HG03097 (cell line): ENCODE measurements around the gene EIF2AK2.

ENCODE experiments used
- ATAC-seq: cut with Tn5 transposase; IDR thresholded peaks from one replicate; pipeline ENCODE4 v1.9.1; 2021; ENCODE audit not compliant: unreplicated experiment, low FRiP score

The EIF2AK2 gene

GRCh38 chr2:37105150-37105549 lies 51.6 kb downstream of the EIF2AK2 start:
- no peak for ATAC-seq

- no peak for ATAC-seq
Measured at GRCh38 chr2:37104178-37104577, 52.6 kb downstream of the EIF2AK2 start.

DNA sequence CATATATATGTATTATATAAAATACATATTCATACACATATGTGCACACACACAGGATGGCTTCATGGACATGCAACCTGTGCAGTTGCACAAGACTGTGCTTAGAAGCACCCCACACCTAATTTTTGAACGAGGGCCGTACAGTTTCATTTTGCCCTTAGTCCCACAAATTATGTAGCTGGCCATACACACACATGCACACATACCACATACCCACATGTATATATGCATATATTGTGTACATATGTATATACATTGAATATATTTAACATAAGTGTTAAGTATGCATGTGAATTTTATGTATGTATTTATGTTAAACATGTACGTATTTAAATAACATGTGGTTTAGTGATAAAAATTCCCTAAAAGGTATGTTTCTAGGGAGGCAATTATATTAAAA lies 54.2 kb downstream of the EIF2AK2 start:
- ATAC-seq, result no peak

GRCh38 chr2:37100054-37100453 lies 56.7 kb downstream of the EIF2AK2 start:
- no peak for ATAC-seq

DNA sequence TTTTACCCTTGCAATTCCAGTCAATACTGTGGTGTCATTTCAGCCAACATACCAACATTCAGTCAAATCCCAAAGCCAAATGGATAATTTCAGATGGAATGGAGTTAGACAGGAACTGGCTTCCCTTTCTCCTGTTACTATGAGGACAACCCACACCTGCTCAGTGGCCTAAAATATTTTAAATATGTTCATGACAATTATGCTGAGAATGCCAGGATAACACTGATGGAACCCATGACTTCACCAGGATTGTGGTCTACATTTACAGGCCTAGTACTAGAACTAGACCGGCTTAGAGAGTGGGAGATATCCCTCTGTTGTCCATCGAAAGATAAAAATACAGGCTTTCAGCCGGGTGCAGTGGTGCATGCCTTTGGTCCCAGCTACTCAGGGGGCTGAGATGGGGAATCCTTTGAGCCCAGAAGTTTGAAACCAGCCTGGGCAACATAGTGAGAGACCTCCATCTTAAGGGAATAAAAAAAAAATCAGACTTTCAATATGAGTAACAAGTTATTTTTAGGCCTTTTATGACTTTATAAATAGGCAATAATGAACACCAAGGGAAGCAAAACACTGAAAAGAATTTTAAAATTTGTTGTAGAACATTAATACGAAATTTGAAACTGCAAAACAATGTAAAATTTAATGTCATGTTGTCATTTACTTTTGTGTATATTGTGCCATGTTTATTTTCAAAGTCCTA lies 58.2 kb downstream of the EIF2AK2 start:
- no peak for ATAC-seq

- ATAC-seq, result no peak
Measured at GRCh38 chr2:37096568-37096967, 60.2 kb downstream of the EIF2AK2 start.

GRCh38 chr2:37091873-37092272 lies 64.9 kb downstream of the EIF2AK2 start:
- peak; percentile 39 for ATAC-seq

- peak; percentile 76 for ATAC-seq
Measured at GRCh38 chr2:37090019-37090477, 66.7 kb downstream of the EIF2AK2 start.

DNA sequence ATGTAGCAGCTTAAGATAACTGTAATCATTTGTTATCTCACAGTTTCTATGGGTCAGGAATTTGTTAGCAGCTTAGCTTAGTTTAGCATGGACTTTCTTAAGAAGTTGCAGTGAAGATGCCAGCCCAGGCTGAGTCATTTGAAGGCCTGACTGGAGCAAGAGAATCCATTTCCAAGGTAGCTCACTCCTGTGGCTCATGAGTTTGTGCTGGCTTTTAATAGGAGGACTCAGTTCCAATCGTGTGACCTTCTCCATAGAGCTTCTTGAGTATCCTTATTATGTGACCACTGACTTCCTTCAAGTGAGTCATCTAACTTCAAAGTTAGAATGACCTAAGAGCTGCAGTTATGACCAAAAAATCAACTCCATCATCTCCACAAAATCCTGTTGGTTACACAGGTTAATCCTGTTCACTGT lies 71.0 kb downstream of the EIF2AK2 start:
- ATAC-seq, result no peak

DNA sequence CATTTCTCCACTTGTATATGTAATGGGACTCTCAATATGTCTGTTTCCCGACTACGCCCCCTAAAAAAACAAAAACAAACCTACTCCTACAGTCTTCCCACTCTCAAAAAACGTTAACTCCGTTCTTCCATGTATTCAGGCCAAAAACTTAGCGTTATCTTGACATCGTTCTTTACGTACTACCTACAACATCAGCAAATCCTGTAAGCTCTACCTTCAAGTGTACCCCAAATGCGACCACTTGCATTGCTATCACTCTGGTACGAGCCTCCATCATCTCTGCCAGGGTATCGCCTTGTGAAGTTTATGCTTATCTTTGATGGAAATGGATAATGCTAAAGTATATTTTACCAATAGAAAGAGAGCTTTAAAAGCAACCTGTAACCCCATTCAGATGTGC lies 72.0 kb downstream of the EIF2AK2 start:
- ATAC-seq, result no peak

GRCh38 chr2:37083873-37084794 lies 72.6 kb downstream of the EIF2AK2 start, which contains the start of the genes GPATCH11 and HEATR5B:
TSS of gene GPATCH11 (plus strand) at chr2:37084518. CDS start at chr2:37088382, 3,864 bp downstream.
TSS of gene HEATR5B (minus strand) at chr2:37084372. CDS start at chr2:37083414, 958 bp downstream.
- ATAC-seq, result peak; percentile 71

GRCh38 chr2:37080689-37081088 lies 76.1 kb downstream of the EIF2AK2 start:
- no peak for ATAC-seq

DNA sequence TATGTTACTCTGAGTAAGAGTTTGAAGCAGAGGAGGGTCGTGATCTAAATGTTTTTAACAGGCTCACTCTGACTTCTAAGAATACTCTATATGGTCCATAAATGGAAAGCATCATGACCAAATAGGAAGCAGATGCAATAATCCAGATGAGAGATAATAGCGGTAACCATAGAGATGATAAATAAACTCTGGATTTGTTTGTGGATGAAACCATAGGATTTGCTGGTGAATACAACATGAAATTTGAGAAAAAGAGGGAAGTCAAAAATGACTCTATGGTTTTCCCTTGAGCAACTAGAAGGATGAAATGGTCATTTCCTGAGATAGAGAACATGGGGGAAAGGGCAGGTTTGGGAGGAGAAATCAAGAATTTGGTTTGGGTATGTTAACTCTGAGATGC lies 76.5 kb downstream of the EIF2AK2 start:
- ATAC-seq, result no peak

DNA sequence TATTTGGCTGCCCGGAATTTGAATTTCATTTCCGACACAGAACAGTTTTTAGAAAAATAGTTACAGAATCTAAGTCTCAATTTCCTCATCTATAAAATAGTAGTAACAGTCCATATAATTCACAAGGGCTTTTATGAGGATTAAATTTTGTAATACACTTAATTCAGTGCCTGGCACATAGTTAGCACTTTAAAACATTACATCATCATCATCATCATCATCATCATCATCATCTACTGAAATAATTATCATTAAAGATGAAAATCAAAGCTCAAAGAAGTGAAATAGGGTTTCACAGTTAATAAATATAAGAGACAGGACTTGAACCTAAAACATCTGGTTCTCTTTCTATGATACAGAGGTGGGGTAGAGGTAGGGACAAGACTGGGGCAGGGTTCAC lies 85.8 kb downstream of the EIF2AK2 start:
- no peak for ATAC-seq

DNA sequence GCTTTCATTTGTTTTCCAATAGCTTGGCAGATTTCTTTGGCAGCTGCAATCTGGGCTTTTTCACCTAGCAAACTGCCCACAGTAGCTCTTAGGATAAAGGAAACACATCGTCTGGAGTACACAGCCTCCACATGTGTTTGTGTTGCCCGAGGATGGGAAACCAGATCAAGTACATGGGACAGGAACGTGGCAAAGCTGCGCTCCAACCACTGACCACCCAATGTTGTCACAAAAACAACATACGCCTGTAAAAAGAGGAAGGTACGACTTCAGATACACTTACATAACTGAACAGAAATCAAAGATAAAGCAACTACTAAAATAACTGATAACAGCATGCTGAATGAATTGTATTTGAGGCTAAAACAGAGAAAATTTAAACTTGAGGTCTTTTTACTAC lies 88.1 kb downstream of the EIF2AK2 start:
- no peak for ATAC-seq

DNA sequence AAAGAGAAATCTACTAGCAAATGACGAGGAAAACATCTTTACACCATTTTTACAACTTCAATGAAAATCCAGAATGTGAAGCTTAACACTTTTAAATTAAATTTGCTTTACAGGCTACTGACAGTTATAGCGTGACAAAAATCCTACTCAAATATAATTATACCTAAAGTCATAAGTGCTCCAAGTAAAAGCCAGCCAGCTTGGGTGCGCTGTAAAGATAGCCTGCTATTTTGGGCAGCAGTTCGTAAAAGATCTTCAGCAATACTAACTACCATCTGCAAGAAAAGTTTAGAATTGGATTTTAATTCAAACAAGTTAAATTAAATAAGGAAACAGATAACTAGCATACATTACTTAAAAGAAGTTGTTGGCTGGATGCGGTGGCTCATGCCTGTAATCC lies 95.0 kb downstream of the EIF2AK2 start:
- no peak for ATAC-seq

GRCh38 chr2:37061013-37061711 lies 95.6 kb downstream of the EIF2AK2 start:
- no peak for ATAC-seq

GRCh38 chr2:37060446-37060845 lies 96.3 kb downstream of the EIF2AK2 start:
- no peak for ATAC-seq

DNA sequence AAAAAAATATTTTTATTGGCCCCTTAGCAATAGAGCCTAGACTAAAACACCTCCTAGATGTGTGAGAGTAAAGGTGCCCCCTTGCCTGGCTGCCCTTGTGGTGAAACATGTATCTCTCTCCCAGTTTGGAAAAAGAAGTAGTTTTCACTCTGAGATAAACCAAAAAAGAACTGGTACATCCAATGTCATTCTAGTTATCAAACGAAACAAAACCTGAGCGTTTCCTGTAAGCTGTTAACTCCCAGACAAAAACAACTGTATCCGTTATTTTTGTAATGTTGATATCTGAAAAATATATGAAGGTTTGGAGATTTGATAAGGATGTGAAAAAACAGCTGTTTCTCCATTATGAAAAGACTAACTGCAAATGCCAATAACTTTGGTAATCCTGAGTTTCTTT lies 96.9 kb downstream of the EIF2AK2 start:
- ATAC-seq, result no peak

DNA sequence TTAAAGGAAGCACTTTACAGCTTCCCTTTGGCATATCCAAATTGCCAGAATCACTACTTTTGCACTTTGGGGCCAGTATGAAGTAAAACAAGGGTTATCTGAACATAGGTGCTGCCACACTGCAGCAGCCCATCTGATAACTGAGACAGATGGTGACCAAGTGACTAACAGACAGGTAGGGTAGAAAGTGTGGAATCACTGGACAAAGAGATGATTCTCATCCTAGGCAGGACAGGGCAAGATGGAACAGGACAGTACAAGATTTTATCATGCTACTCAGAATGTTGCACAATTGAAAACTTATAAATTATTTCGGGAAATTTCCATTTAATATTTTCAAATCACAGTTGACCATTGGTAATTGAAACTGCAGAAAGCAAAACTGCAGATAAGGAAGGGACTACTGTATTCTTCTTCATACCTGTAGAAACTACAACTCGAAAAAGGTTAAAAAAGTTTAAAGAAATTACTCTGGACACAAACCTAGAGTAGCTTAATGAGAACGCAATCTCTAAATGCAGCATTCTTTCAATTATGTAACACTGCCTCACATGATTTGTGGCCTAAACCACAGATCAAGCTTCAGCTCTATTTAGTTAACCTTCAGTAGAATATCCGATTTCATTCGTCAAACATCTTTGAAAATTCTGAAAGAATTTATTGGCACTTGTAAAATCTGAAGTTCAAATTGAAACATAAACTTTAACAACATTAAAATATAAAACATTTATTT lies 104.0 kb downstream of the EIF2AK2 start:
- ATAC-seq, result no peak
